ENCODE results near the gene SP110.
"Not testable (repeated sequence)": the region's sequence is repeated elsewhere in the genome, so short reads cannot be mapped to it uniquely, and the experiment has no call there.

The SP110 gene

DNA sequence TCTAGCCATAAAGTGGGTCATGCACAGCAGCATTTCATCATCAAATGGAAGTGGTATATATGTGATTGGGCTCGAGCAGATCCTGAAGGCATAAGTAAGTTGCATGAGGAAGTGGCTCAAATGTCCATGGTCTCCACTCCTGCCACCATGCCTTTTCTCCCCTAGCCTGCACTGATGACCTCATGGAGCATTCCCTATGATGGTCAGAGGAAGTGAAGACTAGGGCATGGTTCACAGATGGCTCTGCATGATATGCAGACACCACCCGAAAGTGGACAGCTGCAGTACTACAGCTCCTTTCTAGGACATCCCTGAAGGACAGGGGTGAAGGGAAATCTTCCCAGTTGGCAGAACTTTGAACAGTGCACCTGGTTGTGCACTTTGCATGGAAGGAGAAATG is 99.4 kb downstream of the SP110 start:
- peak; percentile 24 for DNase-seq

- not testable (repeated sequence) for DNase-seq
These were observed 100.0 kb downstream of the SP110 start for GRCh38 chr2:230119827-230120226.

All from MV-4-11 (cell line).